Ishikawa (cell line): ENCODE data around the gene NEURL1.

Source experiments
- CEBPB ChIP-seq: IDR thresholded peaks from 2 replicates; pipeline ENCODE4 v1.6.1; 2012
- CREB1 ChIP-seq: IDR thresholded peaks from 2 replicates; pipeline ENCODE4 v1.6.1; 2012; ENCODE audit warnings: low read depth
- EGR1 ChIP-seq: IDR thresholded peaks from 2 replicates; pipeline ENCODE4 v1.6.1; 2012
- EP300 ChIP-seq: IDR thresholded peaks from 2 replicates; pipeline ENCODE4 v1.6.1; 2012; ENCODE audit warnings: borderline replicate concordance
- FOXM1 ChIP-seq: IDR thresholded peaks from 2 replicates; pipeline ENCODE4 v1.6.1; 2012; ENCODE audit warnings: low read depth, borderline replicate concordance
- MAX ChIP-seq: IDR thresholded peaks from 2 replicates; pipeline ENCODE4 v1.6.1; 2012
- NFIC ChIP-seq: IDR thresholded peaks from 2 replicates; pipeline ENCODE4 v1.6.1; 2012
- RAD21 ChIP-seq: IDR thresholded peaks from 2 replicates; pipeline ENCODE4 v1.6.1; 2012; ENCODE audit warnings: low read depth
- TAF1 ChIP-seq: IDR thresholded peaks from 2 replicates; pipeline ENCODE4 v1.6.1; 2012; ENCODE audit warnings: low read depth, mild to moderate bottlenecking
- TCF12 ChIP-seq: IDR thresholded peaks from 2 replicates; pipeline ENCODE4 v1.6.1; 2012; ENCODE audit warnings: low read depth
- TEAD4 ChIP-seq: IDR thresholded peaks from 2 replicates; pipeline ENCODE4 v1.6.1; 2012
- YY1 ChIP-seq: IDR thresholded peaks from 2 replicates; pipeline ENCODE4 v1.6.1; 2012; ENCODE audit warnings: low read depth
- ZBTB7A ChIP-seq: IDR thresholded peaks from 2 replicates; pipeline ENCODE4 v1.6.1; 2012; ENCODE audit warnings: low read depth
- TF ChIP-seq, protein P1 (sequence below): IDR thresholded peaks from 2 replicates; pipeline ENCODE4 v1.6.1; 2012; ENCODE audit warnings: low read depth, mild to moderate bottlenecking
- TF ChIP-seq, protein P2 (sequence below): IDR thresholded peaks from 2 replicates; pipeline ENCODE4 v1.6.1; 2012

Gene NEURL1

DNA sequence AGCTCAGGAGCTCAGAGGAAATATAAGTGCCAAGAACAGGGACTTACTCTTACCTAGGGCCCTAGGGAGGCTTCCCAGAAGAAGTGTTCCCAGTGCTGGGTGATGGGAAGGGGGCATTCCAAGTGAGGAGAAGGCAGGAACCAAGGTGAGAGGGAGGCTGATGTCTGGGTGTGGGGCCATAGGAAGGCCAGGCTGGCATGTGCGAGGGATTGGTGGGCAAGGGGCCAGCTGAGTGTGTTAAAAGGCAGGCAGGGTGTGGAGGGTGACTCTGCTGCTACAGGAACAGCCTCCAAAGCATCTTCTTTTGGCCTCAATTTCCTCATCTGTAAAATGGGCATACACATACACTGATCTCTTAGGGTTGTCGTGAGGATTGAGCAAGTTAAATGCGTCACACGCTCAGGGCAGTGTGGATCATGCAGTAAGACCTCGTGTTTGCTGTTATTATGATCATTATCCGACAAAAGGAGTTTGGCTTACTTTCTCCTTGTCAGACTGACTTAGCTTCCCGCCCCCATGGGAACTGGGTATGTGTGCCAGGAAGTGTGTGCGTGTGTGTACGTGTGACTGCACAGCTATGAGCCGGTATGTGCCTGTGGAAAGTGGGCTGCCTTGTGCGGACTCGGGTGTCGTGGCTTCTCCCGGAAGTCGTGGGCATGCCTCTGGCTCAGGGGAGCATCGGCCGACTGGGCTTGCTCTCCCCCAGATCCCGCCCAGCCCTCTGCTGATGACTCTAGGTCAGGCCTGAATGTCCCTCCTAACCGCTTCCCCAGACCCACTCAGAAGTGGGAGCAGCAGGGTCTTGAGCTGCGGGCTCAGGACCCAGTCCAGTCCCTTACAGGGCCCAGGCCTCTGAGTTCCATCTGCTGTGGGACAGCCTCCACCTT, 59.6 kb downstream of the NEURL1 start:
- TF ChIP-seq TCF12 = no peak
- TF ChIP-seq CEBPB = no peak
- no peak for TF ChIP-seq RAD21

DNA sequence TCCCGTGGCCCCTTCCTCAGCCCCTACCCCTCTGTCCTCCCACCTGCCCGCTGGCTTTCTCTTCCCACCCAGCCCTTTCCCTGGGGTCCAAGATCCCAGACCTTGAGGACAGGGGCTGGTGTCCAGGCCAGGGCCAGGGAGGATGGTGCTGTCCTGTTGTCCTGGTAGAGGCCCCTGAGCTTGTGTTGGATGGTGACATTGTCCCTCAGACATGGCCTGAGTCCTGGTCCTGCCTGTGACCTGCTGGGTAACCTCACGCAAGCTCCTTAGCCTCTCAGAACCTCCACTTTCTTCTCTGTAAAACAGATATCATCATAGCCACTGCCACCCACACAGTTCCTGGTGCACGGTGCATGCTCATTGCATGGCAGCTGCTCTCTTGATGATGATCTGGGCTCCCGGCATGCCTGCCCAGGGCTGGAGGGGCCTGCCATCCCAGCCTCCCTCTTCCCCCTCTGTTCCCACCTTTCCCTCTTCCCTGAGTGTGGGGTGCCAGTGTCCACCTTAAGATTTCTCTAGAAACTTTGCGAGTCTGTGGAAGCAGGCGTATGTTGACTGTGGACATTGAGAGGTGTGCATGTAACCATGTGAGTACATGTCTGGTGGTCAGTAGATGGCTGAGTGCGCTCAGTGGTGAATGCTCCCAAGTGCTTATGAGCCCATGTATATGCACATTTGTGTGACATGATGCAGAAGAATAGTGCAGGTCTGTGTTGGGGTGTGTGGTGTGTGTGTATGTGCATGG, 60.4 kb downstream of the NEURL1 start:
- no peak for TF ChIP-seq EGR1
- TF ChIP-seq TEAD4 = no peak
- TF ChIP-seq NFIC = no peak
- no peak for TF ChIP-seq YY1
- no peak for TF ChIP-seq MAX
- TF ChIP-seq FOXM1 = no peak
- no peak for TF ChIP-seq CEBPB
- TF ChIP-seq, protein P1, sequence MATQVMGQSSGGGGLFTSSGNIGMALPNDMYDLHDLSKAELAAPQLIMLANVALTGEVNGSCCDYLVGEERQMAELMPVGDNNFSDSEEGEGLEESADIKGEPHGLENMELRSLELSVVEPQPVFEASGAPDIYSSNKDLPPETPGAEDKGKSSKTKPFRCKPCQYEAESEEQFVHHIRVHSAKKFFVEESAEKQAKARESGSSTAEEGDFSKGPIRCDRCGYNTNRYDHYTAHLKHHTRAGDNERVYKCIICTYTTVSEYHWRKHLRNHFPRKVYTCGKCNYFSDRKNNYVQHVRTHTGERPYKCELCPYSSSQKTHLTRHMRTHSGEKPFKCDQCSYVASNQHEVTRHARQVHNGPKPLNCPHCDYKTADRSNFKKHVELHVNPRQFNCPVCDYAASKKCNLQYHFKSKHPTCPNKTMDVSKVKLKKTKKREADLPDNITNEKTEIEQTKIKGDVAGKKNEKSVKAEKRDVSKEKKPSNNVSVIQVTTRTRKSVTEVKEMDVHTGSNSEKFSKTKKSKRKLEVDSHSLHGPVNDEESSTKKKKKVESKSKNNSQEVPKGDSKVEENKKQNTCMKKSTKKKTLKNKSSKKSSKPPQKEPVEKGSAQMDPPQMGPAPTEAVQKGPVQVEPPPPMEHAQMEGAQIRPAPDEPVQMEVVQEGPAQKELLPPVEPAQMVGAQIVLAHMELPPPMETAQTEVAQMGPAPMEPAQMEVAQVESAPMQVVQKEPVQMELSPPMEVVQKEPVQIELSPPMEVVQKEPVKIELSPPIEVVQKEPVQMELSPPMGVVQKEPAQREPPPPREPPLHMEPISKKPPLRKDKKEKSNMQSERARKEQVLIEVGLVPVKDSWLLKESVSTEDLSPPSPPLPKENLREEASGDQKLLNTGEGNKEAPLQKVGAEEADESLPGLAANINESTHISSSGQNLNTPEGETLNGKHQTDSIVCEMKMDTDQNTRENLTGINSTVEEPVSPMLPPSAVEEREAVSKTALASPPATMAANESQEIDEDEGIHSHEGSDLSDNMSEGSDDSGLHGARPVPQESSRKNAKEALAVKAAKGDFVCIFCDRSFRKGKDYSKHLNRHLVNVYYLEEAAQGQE = no peak
- no peak for TF ChIP-seq CREB1
- no peak for TF ChIP-seq TCF12
- no peak for TF ChIP-seq RAD21
- TF ChIP-seq ZBTB7A = no peak
- TF ChIP-seq EP300 = no peak

GRCh38 chr10:103554488-103555324, 61.2 kb downstream of the NEURL1 start:
- TF ChIP-seq YY1 (no peak), TEAD4 (no peak), MAX (no peak; the same call in 1 of the 2 replicates), CEBPB (no peak), CREB1 (no peak), EGR1 (no peak; the same call in 1 of the 2 replicates), RAD21 (no peak), TAF1 (no peak), EP300 (no peak), FOXM1 (no peak), NFIC (no peak), TCF12 (no peak)
- TF ChIP-seq, protein P2, sequence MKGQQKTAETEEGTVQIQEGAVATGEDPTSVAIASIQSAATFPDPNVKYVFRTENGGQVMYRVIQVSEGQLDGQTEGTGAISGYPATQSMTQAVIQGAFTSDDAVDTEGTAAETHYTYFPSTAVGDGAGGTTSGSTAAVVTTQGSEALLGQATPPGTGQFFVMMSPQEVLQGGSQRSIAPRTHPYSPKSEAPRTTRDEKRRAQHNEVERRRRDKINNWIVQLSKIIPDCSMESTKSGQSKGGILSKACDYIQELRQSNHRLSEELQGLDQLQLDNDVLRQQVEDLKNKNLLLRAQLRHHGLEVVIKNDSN = no peak

- no peak for TF ChIP-seq RAD21
- TF ChIP-seq TEAD4 = no peak
Observed at GRCh38 chr10:103555325-103555649, 61.8 kb downstream of the NEURL1 start.

- TF ChIP-seq, protein P2 = no peak
- TF ChIP-seq TCF12 (no peak), TEAD4 (no peak), MAX (no peak), RAD21 (no peak), NFIC (no peak), CREB1 (no peak), TAF1 (no peak), EGR1 (no peak), EP300 (no peak), CEBPB (no peak), YY1 (no peak), FOXM1 (no peak), ZBTB7A (no peak)
- TF ChIP-seq, protein P1 = no peak
Observed at GRCh38 chr10:103555712-103556111, 62.2 kb downstream of the NEURL1 start.
